Umbilical cord (tissue), 2 donors: ENCODE data around the gene MAP2. TPM values are rescaled to one million over a fixed set of nuclear protein-coding genes. Genes with fewer than 3 reads are reported as not detected.
"Not testable (repeated sequence)": the region's sequence is repeated elsewhere in the genome, so short reads cannot be mapped to it uniquely, and the experiment has no call there.

Experiments used
- DNase-seq: peaks from one replicate; pipeline ENCODE4 v3.0.0-alpha.2; 2015; ENCODE audit warnings: low spot score
- total RNA-seq: library from RNA; depleted of rRNA; stranded (reverse); fragments of >200 nt; gene quantifications from one replicate; pipeline ENCODE4 v1.2.3, GENCODE V29; 2014; ENCODE audit warnings: low replicate concordance; ENCODE audit not compliant: insufficient read depth

Gene MAP2
- total RNA-seq, 1 donor from 2014 or later: 14.4 TPM

DNA sequence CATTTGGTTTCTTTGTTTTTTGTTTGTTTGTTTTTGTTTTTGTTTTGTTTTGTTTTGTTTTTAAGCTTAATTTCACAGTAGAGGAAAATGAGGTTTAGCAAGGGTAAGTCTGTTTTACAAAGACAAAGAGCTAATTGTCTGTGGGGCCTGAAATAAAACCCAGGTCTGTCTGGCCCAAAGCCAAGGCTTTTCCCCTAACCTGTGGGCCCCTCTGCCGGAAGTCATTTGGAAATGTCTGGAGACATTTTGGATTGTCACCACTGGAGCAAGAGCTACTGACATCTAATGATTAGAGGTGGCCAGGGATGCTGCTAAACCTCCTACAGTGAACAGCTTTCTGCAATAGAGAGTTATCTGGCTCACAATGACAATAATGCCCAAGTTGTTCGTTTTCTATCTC lies 167.2 kb downstream of the MAP2 start:
- DNase-seq: no peak

DNA sequence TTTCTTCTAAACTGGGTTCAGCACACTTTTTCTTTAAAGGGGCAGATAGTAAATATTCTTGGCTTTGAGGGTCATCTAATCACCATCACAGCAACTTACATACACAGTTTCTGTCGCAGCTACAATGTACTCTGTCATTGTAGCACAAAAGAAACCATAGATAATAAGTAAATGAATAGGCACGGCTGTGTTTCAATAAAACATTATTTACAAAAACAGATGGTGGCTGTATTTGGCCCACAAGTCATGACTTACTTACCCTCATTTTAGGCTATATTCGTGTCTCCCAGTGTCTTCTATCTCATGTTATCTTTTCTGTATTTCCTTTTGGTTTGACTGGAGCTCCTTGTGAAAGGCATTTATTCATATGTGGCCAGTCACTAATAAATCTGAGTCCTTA lies 168.3 kb downstream of the MAP2 start:
- DNase-seq: no peak

DNA sequence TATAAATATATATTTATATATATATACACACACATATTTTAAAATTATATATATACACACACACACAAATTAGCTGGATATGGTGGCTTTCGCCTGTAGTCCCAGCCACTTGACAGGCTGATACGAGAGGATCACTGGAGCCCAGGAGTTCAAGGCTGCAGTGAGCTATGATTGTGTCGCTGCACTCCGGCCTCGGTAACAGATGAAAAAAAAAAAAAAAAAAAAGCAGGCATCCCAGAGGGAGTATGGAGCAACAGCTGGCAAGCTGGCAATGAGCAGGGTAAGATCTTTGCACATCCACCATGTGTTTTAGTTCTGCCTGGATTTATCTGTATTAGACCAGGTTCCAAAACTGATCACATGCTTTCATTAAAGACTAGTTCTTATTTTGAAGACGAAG lies 170.1 kb downstream of the MAP2 start:
- DNase-seq: no peak

DNA sequence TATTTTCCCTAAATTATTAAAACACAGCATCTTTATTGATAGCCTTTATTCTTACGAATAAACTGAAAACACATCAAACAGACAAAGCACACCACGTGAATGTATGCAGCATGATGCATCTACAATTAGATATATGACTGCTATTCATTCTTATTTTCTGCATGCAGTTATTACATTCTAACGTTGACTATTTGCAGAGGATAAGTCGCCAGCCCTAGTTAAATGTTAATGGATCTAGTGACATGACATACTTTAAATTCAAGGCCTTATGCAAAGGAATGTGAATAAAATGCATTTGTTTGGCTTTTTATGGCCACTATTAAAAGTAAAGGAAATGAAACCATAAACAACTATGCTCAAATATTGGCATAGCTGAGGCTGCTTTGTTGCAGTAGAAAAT lies 172.4 kb downstream of the MAP2 start:
- no peak for DNase-seq

DNA sequence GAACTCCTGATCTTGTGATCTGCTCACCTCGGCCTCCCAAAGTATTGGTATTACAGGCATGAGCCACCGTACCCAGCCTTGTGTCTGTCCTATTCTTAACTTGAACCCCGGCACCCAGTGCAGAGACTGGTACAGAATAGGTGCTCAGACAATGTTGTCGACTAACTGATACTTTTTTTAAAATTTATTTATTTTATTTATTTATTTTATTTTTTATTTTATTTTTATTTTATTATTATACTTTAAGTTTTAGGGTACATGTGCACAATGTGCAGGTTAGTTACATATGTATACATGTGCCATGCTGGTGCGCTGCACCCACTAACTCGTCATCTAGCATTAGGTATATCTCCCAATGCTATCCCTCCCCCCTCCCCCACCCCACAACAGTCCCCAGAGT lies 174.4 kb downstream of the MAP2 start:
- DNase-seq: not testable (repeated sequence)

DNA sequence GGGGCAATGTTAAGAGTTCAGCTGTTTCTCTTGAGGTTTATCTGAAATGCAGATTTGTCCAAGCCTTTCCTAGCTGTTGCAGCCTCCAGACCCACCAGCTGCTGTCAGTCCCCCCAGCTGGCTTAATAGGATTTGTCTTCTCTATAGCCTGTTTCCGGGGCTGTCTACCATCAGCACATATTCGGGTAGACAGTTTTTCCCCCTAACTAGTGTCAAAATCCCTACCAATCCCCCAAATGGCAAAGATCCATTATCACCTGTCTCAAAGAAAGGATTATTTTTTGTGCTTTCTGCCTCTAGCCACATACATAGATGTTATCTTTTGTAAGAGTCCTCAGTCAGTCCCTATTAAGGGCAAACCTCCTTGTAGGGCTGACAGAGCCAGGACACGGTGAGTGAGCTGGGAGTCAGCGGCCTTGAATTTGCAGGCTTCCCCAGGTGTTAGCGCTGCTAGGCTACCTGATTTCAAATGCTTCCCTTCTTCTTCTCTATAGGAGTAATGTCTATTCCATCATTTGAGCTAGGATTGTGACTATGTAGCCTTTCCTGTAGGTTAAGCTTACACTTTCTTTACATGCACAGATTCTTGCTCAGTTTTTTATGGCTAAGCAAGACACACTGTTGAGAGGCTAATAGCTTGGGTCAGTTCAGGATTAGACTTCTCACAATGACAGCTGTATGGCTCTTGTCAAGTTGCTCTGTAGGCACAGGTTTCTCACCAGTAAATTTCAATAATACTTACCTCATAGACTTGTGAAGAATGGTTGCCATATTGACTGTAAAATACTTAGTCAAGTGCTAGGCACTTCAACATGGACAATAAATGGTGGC lies 176.7 kb downstream of the MAP2 start:
- DNase-seq: no peak

DNA sequence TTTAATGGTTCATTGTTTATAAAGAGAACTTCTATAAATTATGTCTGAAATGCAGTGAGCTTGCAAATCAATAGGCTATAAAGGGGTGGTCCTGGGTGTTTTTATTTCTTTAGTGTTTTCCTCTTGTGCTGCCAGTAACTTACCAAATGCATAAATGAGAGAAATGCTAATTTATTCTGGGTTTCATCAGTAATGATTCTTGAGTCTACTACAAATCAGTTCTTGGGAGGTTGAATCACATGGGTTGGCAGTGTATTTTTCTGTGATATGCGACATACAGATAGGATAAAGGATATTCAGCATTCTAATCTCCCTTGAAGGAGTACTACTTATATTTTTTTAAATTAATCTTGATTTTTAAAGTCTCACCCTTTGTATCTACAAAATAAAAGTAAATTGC lies 177.7 kb downstream of the MAP2 start:
- DNase-seq: no peak

DNA sequence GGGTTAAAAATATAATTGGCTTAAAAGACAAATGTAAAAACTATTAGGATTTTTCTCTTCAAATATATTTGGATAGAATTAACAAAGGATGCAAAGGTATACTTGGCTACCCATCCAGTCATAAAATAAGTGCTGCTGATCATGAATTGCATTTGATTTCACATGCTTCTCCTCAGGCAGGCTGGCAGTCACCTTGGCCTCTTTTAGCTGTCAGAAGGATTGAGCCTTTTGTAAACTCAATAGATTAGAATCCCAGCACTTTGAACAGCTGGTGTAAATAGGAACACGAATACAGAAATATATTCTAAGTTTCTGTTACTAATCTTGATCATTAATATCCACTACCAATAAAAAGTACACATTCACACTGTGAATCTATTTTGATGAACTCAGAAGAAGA lies 178.4 kb downstream of the MAP2 start:
- DNase-seq: no peak

DNA sequence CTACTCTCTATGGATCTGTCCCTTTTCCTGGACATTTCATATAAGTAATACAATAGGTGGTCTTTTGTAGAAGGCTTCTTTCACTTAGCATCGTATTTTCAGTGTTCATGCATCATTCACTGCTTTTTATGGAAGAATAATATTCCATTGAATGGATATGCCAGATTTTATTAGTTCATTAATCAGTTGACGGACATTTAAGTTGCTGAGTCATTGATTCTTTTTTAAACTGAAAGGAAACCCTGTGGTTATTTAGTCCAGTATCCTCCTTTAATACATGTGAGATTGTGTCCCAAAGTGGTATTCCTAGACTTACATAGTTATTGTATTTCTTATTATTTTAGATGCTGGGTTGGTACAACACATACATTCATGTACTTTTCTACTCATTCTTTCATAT lies 185.7 kb downstream of the MAP2 start:
- DNase-seq: no peak

DNA sequence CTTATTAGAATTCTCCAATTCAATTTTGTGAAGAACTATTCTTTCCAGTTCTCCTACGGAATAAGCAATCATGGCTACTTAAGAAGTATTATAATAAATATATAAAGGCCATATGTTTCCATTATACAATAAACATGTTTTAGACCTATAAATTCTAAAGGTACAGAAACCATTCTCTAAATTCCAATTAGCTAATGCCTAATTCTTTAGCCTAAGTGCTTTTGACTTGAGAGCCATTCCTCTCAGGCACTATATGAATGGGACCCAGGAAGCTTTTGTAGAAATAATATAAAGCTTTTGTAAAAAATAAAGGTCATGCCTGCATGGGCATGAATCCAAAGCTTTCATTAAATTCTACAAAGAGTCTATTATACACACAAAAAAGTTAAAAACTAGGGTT lies 186.8 kb downstream of the MAP2 start:
- DNase-seq: no peak

DNA sequence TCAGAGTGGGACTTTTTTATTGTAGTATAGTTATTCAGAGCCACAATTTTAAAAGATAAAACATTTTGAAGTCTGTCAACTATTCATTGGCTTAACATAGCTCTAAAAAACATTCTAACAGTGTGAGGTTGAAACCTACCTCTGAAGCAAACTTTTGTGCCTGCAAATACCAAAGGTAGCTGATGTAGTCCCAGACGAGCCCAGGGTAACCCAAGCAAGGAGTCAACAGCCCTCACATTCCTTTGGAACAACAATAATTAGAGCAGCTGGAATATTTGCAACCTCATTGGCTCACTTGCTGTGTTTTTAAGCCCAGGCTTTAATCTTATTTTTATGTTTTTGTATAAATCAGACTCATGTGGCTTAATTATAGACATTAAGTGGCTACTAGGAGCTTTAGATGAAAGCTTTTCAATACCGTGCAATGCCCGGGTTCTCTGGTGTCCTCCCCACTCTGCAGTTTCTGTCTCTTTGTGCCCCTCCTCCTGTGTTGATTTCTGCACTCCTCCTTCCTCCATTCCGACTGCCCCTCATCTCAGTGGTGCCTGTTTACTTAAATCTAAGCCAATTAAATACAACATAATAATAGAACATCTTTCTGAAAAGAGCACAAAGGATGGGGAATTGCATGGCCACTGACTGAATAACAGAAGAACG lies 189.9 kb downstream of the MAP2 start:
- DNase-seq: no peak

DNA sequence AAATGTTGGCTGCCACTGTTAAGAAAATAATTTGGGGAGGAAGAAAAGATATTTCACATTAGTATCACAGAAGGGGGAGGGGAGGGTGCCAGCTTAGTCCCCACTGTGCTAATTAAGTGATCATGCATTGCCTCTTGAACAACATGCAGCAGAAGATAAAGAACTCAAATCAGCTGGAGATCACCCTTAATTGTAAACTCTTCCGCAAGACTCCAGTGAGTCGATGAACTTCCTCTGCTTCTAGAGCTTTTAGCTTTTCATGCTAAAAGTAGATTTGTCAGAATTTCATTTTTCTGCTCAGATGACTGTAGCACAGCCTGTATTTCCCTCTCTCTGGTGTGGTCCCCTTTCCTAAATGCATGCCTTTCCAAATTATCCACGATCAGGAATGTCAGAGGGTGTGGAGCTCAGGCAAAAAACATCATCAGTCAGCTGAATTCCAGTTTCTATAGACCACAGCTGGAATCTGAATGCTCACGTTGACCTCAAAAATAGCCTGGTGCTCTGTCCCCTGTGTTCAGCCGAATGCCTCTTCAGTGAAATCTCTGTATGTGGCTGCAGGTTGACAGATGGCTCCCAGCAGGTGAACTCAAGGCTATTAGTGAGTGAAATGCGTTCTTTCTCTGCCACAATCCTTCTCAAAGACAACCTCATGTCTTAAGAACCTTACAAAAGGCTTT lies 191.0 kb downstream of the MAP2 start:
- DNase-seq: no peak

DNA sequence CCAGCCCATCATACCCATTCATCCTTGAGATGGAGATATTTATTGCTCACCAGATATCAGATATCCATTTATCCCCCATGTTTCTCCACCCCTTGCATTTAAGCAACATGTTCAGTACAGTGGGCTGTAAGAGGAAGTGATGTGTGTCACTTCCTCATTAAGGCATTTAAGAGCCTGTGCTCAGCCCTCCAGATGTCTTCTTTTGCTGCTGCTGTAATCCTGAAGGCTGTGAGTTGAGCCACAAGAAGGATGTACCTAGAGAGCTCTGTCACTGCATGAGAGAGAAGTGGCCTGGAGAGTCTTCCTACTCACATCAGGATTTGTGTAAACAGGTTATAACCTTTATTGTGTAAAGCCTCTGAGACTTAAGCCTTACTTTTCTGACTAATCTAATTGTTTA lies 195.9 kb downstream of the MAP2 start:
- no peak for DNase-seq

DNA sequence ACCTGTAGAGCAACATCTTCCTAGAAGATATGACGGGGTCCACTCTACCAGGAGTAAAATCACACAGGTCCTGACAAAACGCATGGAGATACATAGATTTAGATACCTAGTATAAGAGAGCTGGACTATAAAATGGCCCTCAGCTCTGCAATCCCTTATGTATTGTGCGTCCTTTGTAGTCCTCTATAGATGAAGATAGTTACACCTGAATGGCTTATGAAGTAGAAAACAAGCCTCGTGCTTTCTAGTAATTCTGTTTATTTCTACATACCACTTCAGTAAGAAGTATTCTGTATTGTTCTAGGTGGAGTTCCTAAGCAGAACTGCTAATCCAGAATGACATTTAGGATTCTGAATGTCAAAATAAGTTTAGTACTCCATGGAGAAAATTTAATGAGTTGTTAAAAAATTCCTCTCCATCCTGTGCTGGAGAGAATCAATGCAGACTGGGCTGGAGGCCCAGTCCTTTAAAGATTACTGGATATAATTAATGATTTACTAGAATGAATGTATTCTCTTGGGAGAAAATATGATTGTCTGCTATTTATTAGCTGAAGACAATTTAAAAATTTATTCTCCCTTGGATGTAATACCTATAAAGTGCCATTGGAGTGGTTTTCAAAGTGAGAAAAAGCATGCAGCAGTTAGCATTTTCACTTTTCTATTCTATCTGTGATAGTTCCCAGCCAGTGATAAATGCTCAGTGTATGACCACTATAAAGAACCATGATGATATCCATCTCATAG lies 200.5 kb downstream of the MAP2 start:
- no peak for DNase-seq

DNA sequence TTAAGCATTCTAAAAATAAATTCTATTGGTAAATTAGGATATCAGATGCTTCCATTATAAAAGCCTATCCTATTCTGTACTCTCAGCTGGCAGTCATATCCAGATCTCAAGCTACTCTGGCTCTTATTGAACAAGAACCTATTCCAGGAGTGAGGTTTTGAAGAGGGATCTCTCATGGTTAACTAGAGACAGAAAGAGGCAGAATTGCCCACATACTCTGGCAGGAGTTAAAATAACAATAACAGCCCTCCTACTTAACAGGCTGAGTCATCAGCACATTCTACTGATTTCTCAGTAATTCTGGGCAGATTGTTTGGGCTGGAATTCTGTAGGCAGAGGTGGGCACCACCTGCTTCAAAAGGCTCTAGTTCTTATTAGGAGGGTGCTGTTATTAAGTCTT lies 205.8 kb downstream of the MAP2 start:
- no peak for DNase-seq

DNA sequence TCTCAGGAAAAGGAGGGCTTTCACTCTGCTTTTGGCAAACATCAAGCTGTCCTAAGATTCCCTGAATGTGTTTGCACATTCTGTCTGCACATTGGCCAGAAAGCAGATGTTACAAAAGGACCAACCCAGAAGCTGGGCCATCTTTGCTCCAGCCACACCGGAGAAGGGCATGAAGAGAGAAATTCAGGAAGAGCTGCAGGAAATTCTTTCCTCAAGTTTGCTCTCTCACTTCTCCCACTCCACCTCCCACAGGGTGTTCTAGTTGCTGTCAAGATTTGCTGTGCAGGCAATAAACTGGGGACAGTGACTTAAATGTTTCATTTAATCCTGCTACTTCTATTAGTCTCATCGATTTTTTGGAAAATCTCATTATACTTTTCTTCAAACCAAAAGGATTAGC lies 210.1 kb downstream of the MAP2 start:
- DNase-seq: no peak

DNA sequence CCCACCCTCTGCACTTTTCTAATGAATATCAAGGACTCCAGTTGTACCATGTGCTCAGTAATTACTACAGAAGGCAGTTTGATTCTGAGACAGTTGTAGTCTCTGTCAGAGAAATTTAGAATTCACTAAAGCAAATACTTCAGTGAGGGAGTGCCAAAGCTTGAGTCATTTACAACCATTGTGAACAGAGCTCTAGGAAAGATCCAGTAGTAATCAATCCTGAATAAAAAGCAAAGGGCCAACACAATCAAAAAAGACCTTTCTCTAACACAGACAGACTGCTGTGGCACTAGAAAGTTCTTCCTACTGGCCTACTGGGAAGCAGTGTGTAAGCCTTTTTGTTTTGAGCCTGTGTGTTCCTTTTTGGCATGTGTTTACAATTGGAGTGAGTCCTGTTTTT lies 212.2 kb downstream of the MAP2 start:
- DNase-seq: no peak

DNA sequence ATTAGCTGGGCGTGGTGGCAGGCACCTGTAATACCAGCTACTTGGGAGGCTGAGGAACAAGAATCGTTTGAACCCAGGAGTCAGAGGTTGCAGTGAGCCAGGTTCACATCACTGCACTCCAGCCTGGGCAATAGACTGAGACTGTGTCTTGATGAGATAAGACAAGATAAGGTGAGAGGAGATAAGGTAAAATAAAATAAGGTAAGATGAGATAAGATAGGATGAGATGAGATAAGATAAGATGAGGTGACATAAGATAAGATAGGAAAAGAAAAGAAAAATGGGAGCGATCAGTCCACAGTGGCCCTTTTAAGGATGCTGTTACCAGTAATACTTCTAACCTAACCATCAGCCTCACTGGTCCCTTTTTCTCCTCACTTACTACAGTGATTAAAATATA lies 213.4 kb downstream of the MAP2 start:
- no peak for DNase-seq

DNA sequence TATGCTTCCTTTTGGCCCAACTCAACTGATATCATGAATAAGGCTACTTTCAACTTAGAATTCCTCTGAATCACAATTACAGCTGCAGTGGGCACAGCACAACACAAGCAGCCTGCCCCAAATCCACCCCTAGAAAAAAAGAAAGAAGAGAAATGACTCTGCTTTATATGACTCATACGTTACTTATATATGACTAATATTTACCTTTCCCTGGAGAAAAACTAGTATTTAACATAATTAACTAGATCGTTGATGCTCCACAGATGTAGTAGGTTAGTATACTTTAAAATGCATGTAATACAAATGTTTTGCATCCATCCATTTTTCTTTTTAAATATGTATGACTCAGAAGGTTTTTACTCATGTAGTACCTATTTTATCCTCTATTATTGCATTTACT lies 214.5 kb downstream of the MAP2 start:
- no peak for DNase-seq

DNA sequence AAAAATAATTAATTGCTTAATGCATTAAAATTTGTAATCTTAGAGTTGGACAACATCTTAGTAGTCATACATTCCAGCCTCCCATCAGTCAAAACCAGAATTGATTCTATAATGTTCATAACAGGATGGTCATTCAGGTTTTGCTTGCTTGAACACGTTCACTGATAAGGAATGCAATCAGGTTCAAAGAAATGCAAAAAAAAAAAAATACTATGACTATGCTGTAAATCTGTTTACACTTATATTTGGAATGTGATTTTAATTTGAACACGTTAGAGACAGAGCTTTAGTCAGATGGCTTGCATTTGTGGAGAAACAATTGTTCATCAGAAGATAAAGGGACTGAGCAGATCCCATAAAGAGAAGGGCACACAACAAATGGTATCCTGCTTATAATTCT lies 216.5 kb downstream of the MAP2 start:
- DNase-seq: no peak

DNA sequence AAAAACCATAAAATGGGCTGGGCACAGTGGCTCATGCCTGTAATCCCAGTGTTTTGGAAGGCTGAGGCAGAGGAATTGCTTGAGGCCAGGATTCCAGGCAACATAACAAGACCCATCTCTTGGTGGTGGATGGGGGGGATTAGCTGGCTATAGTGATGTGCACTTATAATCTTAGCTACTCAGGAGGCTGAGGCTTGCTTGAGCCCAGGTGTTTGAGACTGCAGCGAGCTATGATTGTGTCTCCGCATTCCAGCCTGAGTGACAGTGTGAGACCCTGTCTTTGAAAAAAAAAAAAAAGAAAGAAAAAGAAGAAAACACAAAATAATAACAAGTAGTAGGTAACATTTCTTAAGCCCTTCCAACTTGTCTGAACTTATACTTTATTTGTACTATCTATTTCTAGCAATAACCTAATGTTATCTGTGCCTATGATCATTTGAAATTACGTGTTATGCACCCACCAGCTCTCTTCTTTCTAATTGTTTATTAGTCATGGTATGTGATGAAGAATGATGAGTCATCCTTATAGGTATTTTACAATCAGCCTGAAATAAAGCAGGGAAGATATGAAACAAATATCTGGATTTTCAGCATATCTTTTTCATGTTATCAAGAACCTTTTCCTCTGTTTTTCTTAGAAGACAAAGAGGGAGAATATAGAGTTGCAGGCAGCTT lies 218.4 kb downstream of the MAP2 start:
- DNase-seq: peak; percentile 2

DNA sequence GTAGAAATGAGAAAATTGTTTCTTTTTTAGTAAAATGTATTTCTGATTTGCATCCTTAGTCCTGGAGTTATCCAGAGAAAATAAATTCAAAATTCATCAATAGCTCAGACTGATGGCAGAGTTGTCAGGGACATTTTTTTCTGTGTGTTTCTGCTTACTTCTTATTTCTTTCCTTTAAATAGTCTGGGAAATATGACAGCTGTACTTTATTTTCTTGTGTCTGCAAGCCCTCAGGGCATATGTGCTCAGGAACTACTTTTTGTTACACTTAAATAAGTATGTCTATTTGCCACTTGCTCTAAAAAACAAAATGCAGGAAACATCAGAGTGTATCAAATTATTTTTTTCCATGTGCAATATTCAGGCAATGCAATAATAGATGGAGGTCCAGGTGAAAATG lies 221.0 kb downstream of the MAP2 start:
- no peak for DNase-seq
